GM12891 (cell line): ENCODE measurements around the gene STMN3.

Experiments
- DNase-seq: peaks from one replicate; pipeline ENCODE4 v3.0.0; 2011; ENCODE audit warnings: low spot score; ENCODE audit not compliant: insufficient read length
- FAIRE-seq: peaks from 2 replicates; lab custom pipeline; 2011; peaks lifted over from hg19 to GRCh38; lab: Jason Lieb, UNC
- PAX5 ChIP-seq: IDR thresholded peaks from 2 replicates; pipeline ENCODE4 v1.6.1; 2011; ENCODE audit warnings: low read length, moderate library complexity, mild to moderate bottlenecking; ENCODE audit not compliant: insufficient read depth, severe bottlenecking
- POLR2A ChIP-seq: IDR thresholded peaks from 2 replicates; pipeline ENCODE4 v1.6.1; 2011; ENCODE audit warnings: low read depth, low read length, control low read depth
- POLR2AphosphoS5 ChIP-seq: IDR thresholded peaks from 2 replicates; pipeline ENCODE4 v1.6.1; 2011; ENCODE audit warnings: low read depth, low read length, control low read depth
- POU2F2 ChIP-seq: IDR thresholded peaks from 2 replicates; pipeline ENCODE4 v1.6.1; 2011; ENCODE audit warnings: low read depth, mild to moderate bottlenecking, control low read depth, low read length, moderate library complexity
- SPI1 ChIP-seq: IDR thresholded peaks from 2 replicates; pipeline ENCODE4 v1.6.1; 2011; ENCODE audit warnings: low read depth, low read length, control low read depth
- TAF1 ChIP-seq: IDR thresholded peaks from 2 replicates; pipeline ENCODE4 v1.6.1; 2011; ENCODE audit warnings: low read depth, low read length, control low read depth

The STMN3 gene

DNA sequence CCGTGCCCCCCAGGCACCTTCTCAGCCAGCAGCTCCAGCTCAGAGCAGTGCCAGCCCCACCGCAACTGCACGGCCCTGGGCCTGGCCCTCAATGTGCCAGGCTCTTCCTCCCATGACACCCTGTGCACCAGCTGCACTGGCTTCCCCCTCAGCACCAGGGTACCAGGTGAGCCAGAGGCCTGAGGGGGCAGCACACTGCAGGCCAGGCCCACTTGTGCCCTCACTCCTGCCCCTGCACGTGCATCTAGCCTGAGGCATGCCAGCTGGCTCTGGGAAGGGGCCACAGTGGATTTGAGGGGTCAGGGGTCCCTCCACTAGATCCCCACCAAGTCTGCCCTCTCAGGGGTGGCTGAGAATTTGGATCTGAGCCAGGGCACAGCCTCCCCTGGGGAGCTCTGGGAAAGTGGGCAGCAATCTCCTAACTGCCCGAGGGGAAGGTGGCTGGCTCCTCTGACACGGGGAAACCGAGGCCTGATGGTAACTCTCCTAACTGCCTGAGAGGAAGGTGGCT, 44.2 kb upstream of the STMN3 start:
- FAIRE-seq (no peak), DNase-seq (peak; percentile 39)
- no peak for TF ChIP-seq POLR2A
- no peak; the same call in 1 of the 2 replicates for TF ChIP-seq POLR2AphosphoS5
- TF ChIP-seq PAX5 = no peak
- TF ChIP-seq POU2F2 = no peak

DNA sequence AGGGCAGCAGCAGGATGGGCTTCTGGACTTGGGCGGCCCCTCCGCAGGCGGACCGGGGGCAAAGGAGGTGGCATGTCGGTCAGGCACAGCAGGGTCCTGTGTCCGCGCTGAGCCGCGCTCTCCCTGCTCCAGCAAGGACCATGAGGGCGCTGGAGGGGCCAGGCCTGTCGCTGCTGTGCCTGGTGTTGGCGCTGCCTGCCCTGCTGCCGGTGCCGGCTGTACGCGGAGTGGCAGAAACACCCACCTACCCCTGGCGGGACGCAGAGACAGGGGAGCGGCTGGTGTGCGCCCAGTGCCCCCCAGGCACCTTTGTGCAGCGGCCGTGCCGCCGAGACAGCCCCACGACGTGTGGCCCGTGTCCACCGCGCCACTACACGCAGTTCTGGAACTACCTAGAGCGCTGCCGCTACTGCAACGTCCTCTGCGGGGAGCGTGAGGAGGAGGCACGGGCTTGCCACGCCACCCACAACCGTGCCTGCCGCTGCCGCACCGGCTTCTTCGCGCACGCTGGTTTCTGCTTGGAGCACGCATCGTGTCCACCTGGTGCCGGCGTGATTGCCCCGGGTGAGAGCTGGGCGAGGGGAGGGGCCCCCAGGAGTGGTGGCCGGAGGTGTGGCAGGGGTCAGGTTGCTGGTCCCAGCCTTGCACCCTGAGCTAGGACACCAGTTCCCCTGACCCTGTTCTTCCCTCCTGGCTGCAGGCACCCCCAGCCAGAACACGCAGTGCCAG, 43.6 kb upstream of the STMN3 start, which contains the start of gene TNFRSF6B:
TNFRSF6B (plus strand) TSS at position 25 of the 729 bp plus-strand sequence; CDS start at position 141, 116 bp downstream.
- peak; percentile 43 for DNase-seq

DNA sequence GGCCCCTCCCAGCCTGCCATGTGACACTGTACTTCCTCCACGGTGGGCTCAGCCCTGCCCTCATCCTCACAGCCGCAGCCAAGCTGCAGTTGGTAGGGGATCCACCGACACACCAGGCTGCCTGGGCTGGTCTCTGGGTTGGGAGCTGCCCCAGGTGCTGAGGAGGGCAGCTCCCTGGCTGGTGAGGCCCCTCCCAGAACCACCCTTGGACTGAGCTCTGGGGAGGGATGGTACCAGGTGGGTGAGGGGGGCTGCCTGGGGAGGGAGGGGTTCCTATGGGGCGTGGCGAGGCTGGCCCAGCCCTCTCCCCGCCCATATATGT, 43.0 kb upstream of the STMN3 start:
- TF ChIP-seq TAF1 (no peak), POU2F2 (no peak), POLR2AphosphoS5 (no peak), POLR2A (no peak; the same call in 1 of the 2 replicates), PAX5 (no peak), SPI1 (no peak)
- FAIRE-seq = no peak
- DNase-seq = peak; percentile 54

More for the DNA sequence above, 43.6 kb upstream of the STMN3 start, which contains the start of gene TNFRSF6B:
- TF ChIP-seq POLR2AphosphoS5 (peak; percentile 55; the same call in 1 of the 2 replicates), POLR2A (no peak)
- FAIRE-seq = peak; percentile 64

DNA sequence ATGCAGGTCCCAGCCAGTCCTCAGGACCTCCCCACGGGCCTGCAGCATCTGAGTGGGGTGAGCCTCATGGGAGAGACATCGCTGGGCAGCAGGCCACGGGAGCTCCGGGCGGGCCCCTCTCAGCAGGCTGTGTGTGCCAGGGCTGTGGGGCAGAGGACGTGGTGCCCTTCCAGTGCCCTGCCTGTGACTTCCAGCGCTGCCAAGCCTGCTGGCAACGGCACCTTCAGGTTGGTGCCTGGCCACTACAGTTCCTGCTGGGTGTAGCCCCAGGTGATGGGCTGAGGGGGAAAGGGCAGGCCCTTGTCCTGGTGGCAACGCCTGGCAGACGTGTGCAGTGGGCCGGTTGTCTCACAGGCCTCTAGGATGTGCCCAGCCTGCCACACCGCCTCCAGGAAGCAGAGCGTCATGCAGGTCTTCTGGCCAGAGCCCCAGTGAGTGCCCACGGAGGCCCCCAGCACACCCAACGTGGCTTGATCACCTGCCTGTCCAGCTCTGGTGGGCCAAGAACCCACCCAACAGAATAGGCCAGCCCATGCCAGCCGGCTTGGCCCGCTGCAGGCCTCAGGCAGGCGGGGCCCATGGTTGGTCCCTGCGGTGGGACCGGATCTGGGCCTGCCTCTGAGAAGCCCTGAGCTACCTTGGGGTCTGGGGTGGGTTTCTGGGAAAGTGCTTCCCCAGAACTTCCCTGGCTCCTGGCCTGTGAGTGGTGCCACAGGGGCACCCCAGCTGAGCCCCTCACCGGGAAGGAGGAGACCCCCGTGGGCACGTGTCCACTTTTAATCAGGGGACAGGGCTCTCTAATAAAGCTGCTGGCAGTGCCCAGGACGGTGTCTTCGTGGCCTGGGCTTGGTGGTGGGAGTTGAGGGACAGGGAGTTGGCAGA, 42.4 kb upstream of the STMN3 start:
- peak; percentile 29 for DNase-seq
- TF ChIP-seq POLR2A (no peak), POU2F2 (no peak), SPI1 (no peak), POLR2AphosphoS5 (no peak), TAF1 (no peak), PAX5 (no peak)
- no peak for FAIRE-seq

DNA sequence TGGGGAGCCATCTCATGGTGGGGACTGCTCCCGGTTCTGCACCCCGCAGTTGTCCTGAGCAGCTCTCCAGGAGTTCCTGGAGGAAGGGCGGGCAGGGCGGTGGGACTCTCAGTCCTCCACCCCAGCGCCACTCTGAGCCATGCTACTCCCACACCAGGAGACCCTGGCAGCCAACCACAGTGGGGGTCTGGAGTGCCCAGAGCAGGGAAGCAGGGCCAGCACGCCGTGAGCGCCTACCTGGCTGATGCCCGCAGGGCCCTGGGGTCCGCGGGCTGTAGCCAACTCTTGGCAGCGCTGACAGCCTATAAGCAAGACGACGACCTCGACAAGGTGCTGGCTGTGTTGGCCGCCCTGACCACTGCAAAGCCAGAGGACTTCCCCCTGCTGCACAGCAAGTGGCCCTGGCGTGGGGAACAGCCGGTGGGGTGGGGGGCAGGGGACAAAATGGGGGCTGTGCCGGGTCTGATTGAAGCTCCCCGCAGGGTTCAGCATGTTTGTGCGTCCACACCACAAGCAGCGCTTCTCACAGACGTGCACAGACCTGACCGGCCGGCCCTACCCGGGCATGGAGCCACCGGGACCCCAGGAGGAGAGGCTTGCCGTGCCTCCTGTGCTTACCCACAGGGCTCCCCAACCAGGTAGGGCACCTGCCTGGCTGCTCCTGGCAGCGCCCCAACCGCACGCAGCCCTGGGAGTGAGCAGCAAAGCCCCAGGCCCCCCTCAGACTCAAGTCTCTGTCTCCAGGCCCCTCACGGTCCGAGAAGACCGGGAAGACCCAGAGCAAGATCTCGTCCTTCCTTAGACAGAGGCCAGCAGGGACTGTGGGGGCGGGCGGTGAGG, 41.6 kb upstream of the STMN3 start:
- FAIRE-seq = no peak
- DNase-seq = peak; percentile 18
- TF ChIP-seq POU2F2 = no peak
- TF ChIP-seq SPI1 = no peak
- no peak for TF ChIP-seq POLR2A

DNA sequence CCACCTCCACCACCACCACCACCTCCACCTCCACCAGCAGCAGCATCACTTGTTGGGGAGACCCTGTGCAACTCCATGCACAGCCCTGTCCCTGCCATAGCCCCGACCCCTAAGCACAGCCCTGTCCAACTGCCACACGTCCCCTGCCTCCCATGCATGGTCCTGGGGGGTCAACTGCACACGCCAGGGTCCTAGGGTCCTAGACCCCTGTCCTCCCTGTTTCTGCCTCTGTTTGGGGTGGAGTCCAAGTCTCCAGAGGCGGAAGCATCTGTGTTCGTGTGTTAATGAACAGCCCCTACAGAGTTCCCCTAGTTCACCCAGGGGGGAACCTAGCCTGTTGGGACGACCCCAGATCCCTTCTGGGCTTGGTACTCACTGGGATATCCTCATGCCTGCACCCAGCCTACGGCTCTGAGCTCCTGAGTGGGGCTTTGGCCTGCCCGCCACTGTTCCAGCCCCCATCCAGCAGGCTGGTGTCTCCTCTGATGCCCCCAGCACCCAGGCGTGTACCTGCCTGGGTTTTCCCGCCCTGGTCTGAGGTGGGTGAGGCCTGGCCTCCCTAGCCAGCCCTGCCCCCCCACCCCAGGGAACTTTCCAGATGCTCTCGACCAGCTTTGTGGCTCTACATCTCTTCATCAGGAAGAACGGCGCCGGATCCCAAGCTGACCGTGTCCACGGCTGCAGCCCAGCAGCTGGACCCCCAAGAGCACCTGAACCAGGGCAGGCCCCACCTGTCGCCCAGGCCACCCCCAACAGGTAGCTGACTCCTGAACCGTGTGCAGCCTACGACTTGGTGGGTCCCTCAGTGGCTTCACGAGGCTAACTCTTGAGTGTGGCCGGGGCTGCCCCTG, 40.7 kb upstream of the STMN3 start:
- DNase-seq (no peak), FAIRE-seq (no peak)
- TF ChIP-seq POLR2AphosphoS5 = no peak

DNA sequence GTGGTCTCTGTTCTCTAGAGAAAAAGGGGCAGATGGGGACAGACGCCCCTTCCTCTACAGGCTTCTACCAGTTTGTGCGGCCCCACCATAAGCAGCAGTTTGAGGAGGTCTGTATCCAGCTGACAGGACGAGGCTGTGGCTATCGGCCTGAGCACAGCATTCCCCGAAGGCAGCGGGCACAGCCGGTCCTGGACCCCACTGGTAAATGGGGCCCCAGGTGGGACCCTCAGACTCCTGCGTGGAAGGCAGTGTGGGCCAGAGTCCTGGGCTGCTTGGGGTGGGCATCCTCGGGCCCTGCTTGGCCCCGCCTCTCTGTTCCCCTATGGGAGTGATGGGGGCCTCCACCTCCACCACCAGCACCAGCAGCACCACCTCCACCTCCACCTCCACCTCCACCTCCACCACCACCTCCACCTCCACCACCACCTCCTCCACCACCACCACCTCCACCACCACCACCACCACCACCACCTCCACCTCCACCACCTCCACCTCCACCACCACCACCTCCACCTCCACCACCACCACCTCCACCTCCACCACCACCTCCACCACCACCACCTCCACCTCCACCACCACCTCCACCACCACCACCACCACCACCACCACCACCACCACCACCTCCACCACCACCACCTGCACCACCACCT, 40.0 kb upstream of the STMN3 start:
- TF ChIP-seq POLR2AphosphoS5 = no peak
- TF ChIP-seq PAX5 = no peak
- TF ChIP-seq SPI1 = no peak
- no peak for TF ChIP-seq POLR2A
- TF ChIP-seq TAF1 = no peak
- TF ChIP-seq POU2F2 = no peak
- FAIRE-seq = no peak
- DNase-seq = no peak

DNA sequence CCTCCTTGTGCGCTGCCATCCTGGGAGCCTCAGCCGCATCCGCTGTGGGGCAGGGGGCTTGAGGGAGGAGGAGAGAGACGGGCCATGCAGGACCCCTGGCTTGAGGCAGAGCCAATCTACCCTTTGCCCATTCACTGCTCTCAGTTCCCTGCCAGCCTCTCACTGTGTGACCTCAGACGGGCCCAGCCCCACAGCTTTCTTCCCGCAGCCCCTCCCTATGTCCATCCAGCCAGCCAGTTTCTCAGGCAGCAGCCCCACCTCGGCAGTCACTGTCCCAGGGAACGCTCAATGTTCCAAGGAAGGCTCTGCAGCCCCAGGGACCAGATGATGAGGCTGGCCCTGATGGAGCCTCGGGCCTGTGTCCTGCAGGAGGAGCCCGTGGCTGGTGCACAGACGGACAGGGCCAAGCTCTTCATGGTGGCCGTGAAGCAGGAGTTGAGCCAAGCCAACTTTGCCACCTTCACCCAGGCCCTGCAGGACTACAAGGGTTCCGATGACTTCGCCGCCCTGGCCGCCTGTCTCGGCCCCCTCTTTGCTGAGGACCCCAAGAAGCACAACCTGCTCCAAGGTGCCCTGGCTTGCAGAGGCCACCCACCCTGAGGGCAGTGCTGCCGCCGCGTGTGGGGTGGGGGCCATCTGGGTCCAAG, 39.3 kb upstream of the STMN3 start:
- no peak for DNase-seq
- TF ChIP-seq POLR2A (no peak), TAF1 (no peak), POU2F2 (no peak), SPI1 (no peak), POLR2AphosphoS5 (no peak), PAX5 (no peak)
- no peak for FAIRE-seq
